Uterus (tissue), 2 donors: ENCODE data around the gene EIF5A2.
"Not testable (repeated sequence)": the region's sequence is repeated elsewhere in the genome, so short reads cannot be mapped to it uniquely, and the experiment has no call there.

Source experiments
- CTCF ChIP-seq, 4 experiments: fragments of 200-600 bp in 2 of 4; fragments of 450-650 bp in 2 of 4; sonication (generic) in 2 of 4; IDR thresholded peaks; one replicate each; pipeline ENCODE4 v1.5.1; 2016 to 2019; ENCODE audit warnings: antibody characterized with exemption in 4 of 4, mild to moderate bottlenecking in 2 of 4, moderate library complexity in 1 of 4
- POLR2A ChIP-seq, 2 donors: fragments of 450-650 bp; IDR thresholded peaks; one replicate each; pipeline ENCODE4 v1.6.1; 2016; ENCODE audit warnings: antibody characterized with exemption in 2 of 2, mild to moderate bottlenecking in 1 of 2, moderate library complexity in 1 of 2

DNA sequence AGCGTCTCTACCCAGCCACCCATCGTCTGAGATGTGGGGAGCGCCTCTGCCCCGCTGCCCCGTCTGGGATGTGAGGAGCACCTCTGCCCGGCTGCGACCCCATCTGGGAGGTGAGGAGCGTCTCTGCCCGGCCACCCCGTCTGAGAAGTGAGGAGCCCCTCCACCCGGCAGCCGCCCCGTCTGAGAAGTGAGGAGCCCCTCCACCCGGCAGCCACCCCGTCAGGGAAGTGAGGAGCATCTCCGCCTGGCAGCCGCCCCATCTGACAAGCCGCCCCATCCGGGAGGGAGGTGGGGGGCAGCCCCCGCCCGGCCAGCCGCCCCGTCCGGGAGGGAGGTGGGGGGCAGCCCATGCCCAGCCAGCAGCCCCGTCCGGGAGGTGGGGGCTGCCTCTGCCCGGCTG lies 15.1 kb upstream of the EIF5A2 start:
- TF ChIP-seq POLR2A, CTCF (IDR thresholded peaks at IDR 0.05): not testable (repeated sequence)
